Measurements from ENCODE around the gene CTNNAL1.

DNA sequence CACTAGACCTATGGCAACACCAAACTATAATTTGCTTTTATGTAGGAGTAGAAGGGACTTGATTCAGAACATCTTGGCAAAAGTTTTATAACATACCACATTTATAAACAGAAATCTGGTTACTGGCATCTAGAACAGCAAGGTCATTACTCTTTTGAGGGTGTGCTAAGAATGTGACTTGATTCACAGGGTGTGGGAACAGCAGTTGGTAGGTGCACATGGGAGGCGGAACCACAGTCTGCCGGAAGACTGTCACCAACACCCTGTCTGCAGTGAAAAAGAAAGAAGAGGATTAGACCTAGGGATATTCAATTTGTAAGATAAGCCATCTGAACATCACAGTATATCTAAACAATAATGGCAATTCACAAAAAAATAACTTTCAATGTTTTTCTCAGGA is 102.4 kb downstream of the CTNNAL1 start:
- TF ChIP-seq, protein P1, sequence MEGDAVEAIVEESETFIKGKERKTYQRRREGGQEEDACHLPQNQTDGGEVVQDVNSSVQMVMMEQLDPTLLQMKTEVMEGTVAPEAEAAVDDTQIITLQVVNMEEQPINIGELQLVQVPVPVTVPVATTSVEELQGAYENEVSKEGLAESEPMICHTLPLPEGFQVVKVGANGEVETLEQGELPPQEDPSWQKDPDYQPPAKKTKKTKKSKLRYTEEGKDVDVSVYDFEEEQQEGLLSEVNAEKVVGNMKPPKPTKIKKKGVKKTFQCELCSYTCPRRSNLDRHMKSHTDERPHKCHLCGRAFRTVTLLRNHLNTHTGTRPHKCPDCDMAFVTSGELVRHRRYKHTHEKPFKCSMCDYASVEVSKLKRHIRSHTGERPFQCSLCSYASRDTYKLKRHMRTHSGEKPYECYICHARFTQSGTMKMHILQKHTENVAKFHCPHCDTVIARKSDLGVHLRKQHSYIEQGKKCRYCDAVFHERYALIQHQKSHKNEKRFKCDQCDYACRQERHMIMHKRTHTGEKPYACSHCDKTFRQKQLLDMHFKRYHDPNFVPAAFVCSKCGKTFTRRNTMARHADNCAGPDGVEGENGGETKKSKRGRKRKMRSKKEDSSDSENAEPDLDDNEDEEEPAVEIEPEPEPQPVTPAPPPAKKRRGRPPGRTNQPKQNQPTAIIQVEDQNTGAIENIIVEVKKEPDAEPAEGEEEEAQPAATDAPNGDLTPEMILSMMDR (IDR thresholded peaks at IDR 0.05), result no peak
- TF ChIP-seq POLR2A (IDR thresholded peaks at IDR 0.05), result no peak

All from stomach (tissue), 4 donors.